IPS-18a (cell line): ENCODE results near the gene DUS1L.

ENCODE experiments used
- H3K27ac ChIP-seq: one replicate; pipeline ENCODE4 v1.5.1; 2013; ENCODE audit warnings: low read length
- H3K27me3 ChIP-seq: one replicate; pipeline ENCODE4 v1.6.1; 2013; ENCODE audit warnings: mild to moderate bottlenecking, low read length; ENCODE audit not compliant: control insufficient read depth, insufficient read depth
- H3K36me3 ChIP-seq: one replicate; pipeline ENCODE4 v1.6.1; 2013; ENCODE audit warnings: low read depth, low read length; ENCODE audit not compliant: control insufficient read depth
- H3K4me1 ChIP-seq: one replicate; pipeline ENCODE4 v1.6.1; 2013; ENCODE audit warnings: low read depth, low read length; ENCODE audit not compliant: control insufficient read depth
- H3K4me3 ChIP-seq: one replicate; pipeline ENCODE4 v1.5.1; 2013; ENCODE audit warnings: low read length
- H3K9ac ChIP-seq: one replicate; pipeline ENCODE4 v1.6.1; 2013; ENCODE audit warnings: mild to moderate bottlenecking, low read length, moderate library complexity
- H3K9me3 ChIP-seq: one replicate; pipeline ENCODE4 v1.6.1; 2013; ENCODE audit warnings: low read depth, low read length; ENCODE audit not compliant: control insufficient read depth

Gene DUS1L

DNA sequence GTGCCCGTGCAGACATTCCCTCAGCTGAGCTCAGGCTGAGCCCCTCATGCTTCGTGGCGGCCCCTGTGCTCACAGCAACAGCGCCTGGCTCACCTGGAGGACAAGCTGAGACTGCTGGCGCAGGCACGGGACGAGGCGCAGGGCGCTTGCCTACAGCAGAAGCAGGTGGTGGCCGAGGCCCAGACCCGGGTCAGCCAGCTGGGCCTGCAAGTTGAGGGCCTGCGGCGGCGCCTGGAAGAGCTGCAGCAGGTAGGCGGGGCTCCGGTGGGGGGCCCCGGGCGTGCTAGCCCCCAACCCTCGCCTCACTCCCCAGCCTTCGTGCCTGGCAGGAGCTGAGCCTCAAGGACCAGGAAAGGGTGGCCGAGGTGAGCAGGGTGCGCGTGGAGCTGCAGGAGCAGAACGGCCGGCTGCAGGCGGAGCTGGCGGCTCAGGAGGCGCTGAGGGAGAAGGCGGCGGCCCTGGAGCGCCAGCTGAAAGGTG, 35.6 kb downstream of the DUS1L start:
- Histone ChIP-seq H3K36me3 (no peaks in the 10 kb centered on the region), H3K9ac (no peak overlapping the region)

GRCh38 chr17:82029391-82029790, 36.2 kb downstream of the DUS1L start:
- Histone ChIP-seq H3K27me3 (no peaks in the 10 kb centered on the region), H3K9me3 (no peaks in the 10 kb centered on the region), H3K9ac (no peak overlapping the region), H3K4me1 (no peaks in the 10 kb centered on the region), H3K36me3 (no peaks in the 10 kb centered on the region), H3K27ac (no peak overlapping the region), H3K4me3 (no peak overlapping the region)

More for the DNA sequence above, 35.6 kb downstream of the DUS1L start:
- Histone ChIP-seq H3K4me1 (no peaks in the 10 kb centered on the region), H3K27me3 (no peaks in the 10 kb centered on the region), H3K4me3 (no peak overlapping the region), H3K9me3 (no peaks in the 10 kb centered on the region), H3K27ac (no peak overlapping the region)

GRCh38 chr17:82028966-82029365, 36.6 kb downstream of the DUS1L start:
- Histone ChIP-seq H3K4me1 (no peaks in the 10 kb centered on the region), H3K36me3 (no peaks in the 10 kb centered on the region), H3K9ac (no peak overlapping the region), H3K4me3 (no peak overlapping the region), H3K27ac (no peak overlapping the region), H3K9me3 (no peaks in the 10 kb centered on the region), H3K27me3 (no peaks in the 10 kb centered on the region)

- Histone ChIP-seq H3K27me3 (no peaks in the 10 kb centered on the region), H3K27ac (no peak overlapping the region), H3K9ac (no peak overlapping the region)
Observed at GRCh38 chr17:82028246-82028645, 37.4 kb downstream of the DUS1L start.

GRCh38 chr17:82025401-82026107, 40.0 kb downstream of the DUS1L start:
- H3K9me3 ChIP-seq = no peaks in the 10 kb centered on the region

More at GRCh38 chr17:82028246-82028645, 37.4 kb downstream of the DUS1L start:
- H3K36me3 ChIP-seq = no peaks in the 10 kb centered on the region
- H3K9me3 ChIP-seq = no peaks in the 10 kb centered on the region
- H3K4me3 ChIP-seq = no peak overlapping the region
- H3K4me1 ChIP-seq = no peaks in the 10 kb centered on the region

DNA sequence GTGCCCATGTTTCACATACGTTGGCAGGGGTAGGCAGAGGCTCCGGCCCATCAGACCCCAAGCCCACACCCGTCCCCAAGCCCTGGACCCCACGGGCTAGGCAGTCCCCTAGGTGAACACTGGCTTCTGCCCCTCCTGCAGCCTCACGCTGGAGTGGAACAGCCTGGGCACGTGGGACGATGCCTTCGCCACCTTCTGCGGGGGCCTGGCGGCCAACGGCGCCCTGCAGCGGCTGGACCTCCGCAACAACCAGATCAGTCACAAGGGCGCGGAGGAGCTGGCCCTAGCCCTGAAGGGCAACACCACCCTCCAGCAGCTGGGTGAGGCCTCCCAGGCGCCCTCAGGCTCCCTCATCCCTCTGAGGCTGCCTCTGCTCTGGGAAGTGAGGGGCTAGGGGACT, 40.7 kb downstream of the DUS1L start:
- H3K27me3 ChIP-seq = no peaks in the 10 kb centered on the region
- no peak overlapping the region for H3K27ac ChIP-seq
- no peaks in the 10 kb centered on the region for H3K36me3 ChIP-seq
- no peak overlapping the region for H3K9ac ChIP-seq
- H3K4me1 ChIP-seq = peaks cover 5% of the 10 kb centered on the region
- no peak overlapping the region for H3K4me3 ChIP-seq
- H3K9me3 ChIP-seq = no peaks in the 10 kb centered on the region

More at GRCh38 chr17:82025401-82026107, 40.0 kb downstream of the DUS1L start:
- H3K4me1 ChIP-seq = peaks cover 5% of the 10 kb centered on the region
- no peaks in the 10 kb centered on the region for H3K27me3 ChIP-seq
- no peak overlapping the region for H3K27ac ChIP-seq
- H3K4me3 ChIP-seq = no peak overlapping the region
- no peaks in the 10 kb centered on the region for H3K36me3 ChIP-seq
- no peak overlapping the region for H3K9ac ChIP-seq

DNA sequence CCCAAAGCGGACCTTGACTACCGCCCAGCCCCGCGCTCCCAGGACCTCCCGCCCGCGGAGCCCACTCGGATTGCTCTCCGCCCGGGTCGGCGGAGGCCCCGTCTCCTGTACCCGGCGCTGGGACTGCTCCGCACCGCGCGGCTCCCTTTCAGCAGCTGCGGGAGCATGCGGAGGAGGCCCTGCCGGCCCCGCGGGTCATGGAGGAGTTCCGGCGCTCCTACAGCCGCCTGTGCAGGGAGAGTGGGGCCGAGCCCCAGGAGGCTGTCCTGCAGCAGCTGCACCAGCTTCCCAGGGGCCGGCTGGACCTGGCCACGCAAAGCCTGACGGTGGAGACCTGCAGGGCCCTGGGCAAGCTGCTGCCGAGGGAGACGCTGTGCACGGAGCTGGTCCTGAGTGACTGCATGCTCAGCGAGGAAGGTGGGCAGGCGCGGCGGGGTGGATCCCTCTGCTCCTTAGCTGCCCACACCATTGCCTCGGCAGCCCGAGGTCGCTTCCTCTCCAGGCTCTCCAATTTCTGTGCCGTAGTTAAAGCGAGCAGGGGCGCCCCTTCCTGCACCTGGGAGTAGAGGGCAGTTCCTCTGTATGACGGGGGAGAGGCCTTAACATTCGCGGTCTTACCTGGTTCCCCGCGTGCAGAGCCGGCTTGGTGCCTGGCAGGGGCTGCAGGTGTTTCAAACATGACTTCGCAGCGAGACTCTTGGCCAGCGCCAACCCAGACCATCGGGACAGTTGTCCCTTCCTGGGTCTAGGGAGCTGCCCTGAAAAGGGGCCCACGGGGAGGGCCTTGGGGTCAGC, 42.0 kb downstream of the DUS1L start:
- no peaks in the 10 kb centered on the region for H3K27me3 ChIP-seq
- peaks cover 1% of the 10 kb centered on the region for H3K36me3 ChIP-seq
- peaks cover 5% of the 10 kb centered on the region for H3K4me1 ChIP-seq
- peak overlapping the region; percentile 61 for H3K9ac ChIP-seq
- H3K27ac ChIP-seq = no peak overlapping the region
- peak overlapping the region; percentile 77 for H3K4me3 ChIP-seq
- H3K9me3 ChIP-seq = no peaks in the 10 kb centered on the region

- H3K27ac ChIP-seq = no peak within 1 kb of the TSS
- H3K9me3 ChIP-seq = no peaks in the 10 kb centered on the region
- peak within 1 kb of the TSS; percentile 84 for H3K9ac ChIP-seq
- H3K4me3 ChIP-seq = peak within 1 kb of the TSS; percentile 90
- peaks cover 5% of the 10 kb centered on the region for H3K4me1 ChIP-seq
- peaks cover 6% of the 10 kb centered on the region for H3K36me3 ChIP-seq
- H3K27me3 ChIP-seq = no peaks in the 10 kb centered on the region
Observed at GRCh38 chr17:82022981-82023446, 42.6 kb downstream of the DUS1L start, which contains the start of gene LRRC45. LRRC45 (plus strand) TSS chr17:82023305; CDS start chr17:82023644, 339 bp downstream.

DNA sequence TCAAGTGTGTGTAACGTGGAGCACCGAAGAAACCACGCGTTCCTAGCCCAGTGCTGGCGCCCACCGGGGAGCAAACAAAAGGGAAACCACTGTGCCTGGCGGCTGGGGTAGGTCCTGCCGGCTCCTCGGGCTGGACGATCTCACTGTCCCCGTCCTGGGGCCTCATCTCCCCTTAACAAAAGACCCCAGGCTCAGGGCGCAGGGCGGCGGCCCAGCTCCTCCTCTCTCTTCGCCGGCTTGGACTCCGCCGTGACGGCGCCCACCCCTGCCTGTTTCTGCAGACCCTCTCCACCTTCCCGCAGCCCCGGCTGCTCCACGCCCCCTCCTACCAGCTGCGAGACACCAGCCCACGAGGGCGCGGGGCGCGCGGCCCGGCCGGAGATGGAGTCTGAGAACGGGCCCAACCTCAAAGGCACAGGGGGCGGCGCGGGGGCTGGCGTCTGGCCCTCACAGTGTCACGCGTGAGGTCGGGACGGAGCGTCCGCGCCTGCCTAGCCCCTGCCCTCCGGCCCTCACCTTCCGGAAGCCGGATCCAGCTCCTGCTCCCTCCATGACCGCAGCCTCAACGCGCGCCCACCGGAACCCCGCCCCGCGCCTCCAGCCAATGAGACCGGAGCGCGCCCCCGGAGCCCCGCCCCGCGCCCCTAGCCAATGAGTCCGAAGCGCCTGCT, 43.2 kb downstream of the DUS1L start, which contains the start of gene CENPX:
Gene CENPX, minus strand, starts transcription at position 569 of the 671 bp plus-strand sequence. Its CDS starts 17 bp downstream, at position 552.
- peak within 1 kb of the TSS; percentile 90 for H3K4me3 ChIP-seq
- no peaks in the 10 kb centered on the region for H3K9me3 ChIP-seq
- H3K27ac ChIP-seq = no peak within 1 kb of the TSS
- H3K36me3 ChIP-seq = peaks cover 6% of the 10 kb centered on the region
- peak within 1 kb of the TSS; percentile 84 for H3K9ac ChIP-seq
- H3K27me3 ChIP-seq = no peaks in the 10 kb centered on the region
- H3K4me1 ChIP-seq = peaks cover 5% of the 10 kb centered on the region

- H3K9ac ChIP-seq = peak overlapping the region; percentile 84
- H3K9me3 ChIP-seq = no peaks in the 10 kb centered on the region
- H3K4me1 ChIP-seq = peaks cover 5% of the 10 kb centered on the region
- no peak overlapping the region for H3K27ac ChIP-seq
- H3K27me3 ChIP-seq = no peaks in the 10 kb centered on the region
- H3K4me3 ChIP-seq = peak overlapping the region; percentile 90
- peaks cover 6% of the 10 kb centered on the region for H3K36me3 ChIP-seq
Observed at GRCh38 chr17:82021900-82022309, 43.7 kb downstream of the DUS1L start.
